ENCODE measurements around the gene TRIO.

Gene TRIO

GRCh38 chr5:14123974-14124482 is 19.1 kb upstream of the TRIO start:
- DNase-seq: no peak

DNA sequence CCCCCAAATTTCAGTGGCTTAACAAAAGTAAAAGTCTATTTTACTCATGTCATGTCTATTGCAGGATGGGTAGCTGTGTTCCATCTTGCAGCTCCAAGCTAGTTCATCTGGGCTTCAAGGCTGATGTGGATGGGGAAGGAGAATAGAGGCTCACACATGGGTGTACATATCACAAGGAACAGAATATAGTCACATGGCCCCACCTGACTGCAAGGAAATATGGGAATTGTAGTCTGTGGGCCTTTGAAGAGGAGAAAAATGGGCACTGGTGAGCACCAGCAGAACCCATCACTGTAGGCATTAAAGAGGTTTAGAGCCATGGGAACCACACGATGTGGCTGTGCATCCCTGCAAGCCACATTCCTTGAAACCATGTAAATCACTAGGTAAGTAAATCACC is 17.9 kb upstream of the TRIO start:
- no peak for DNase-seq

DNA sequence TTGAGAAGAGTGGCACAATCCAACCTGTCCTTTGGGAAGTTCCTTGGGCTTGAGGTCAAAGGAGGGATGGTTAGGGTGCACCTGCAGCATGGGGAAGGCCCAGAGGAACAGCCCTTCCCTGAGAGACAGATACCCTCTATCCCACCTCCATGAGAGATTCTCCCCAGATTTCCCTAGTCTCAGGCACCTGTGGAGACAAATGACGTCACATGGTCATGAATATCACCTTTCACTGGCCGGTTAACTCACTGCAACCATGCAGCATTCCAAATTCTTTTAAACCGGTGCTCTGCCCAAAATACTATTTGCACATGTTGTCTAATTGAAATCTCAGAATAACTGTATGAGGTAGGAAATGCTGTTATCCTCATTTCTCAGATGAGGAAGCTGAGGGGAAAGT is 15.6 kb upstream of the TRIO start:
- DNase-seq: no peak

GRCh38 chr5:14128079-14128478 is 15.1 kb upstream of the TRIO start:
- DNase-seq: no peak

DNA sequence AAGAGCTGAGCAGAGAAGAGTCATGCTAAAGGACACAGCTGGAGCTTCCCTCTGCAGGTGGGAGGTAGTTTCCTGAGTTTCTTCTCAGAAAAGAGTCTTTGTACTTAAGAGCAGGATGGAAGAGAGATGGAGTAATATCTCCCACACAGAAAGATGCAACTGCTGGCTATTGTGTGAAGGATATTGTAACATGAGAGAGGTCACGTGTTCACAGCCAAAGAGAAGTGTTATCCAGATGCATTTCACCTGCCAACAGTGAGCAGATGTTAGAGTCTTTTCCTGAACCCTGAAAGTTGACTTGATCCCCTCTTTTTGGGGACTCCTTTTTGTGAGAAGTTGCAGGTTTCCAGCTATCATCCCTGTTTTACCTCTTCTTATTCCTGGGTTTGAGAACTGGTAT is 14.0 kb upstream of the TRIO start:
- DNase-seq: no peak

DNA sequence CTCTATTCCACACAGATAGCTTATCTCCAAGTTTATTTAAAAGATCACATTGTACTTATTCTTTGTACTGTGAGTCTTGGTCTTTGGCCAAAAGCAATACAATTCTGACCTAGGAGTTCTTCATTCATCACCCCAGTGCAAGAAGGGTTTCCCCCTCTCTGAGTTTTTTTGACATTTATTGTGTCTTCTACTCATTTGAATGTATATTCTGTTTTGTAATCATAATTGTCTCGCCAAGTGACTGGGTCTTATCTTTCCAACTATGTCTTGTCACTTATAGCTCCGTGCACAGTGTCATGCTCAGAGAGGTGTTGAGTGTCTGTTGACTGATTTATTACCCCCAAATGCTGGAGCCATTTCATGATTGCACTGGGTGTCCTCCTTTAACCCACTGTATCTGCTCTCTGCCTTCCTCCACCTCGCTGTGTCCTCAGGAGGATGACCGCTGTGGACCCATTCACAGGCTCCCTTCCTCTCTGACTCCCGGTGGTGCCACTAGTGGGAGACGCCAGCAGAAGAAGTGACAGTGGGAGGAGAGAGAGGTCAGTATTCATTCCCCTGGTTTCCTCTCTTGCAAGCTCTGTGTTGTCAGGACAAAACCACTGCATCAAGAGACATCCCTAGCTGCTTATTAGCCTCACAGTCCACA is 11.2 kb upstream of the TRIO start:
- DNase-seq: no peak

DNA sequence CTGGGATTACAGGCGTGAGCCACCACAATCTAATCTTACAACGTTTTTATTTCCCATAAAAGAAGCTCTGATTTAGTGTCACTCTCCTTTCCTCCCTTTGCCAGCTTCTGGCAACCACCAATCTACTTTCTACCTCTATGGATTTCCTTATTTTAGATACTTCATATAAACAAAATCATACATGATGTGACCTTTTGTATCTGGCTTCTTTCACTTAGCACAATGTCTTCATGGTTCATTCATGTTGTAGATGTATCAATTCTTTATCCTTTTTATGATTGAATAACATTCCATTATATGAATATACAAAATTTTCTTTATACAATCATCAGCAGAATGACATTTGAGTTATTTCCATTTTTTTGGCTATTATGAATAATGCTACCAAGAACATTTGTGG is 9.7 kb upstream of the TRIO start:
- DNase-seq: no peak

GRCh38 chr5:14134083-14134482 is 9.1 kb upstream of the TRIO start:
- DNase-seq: no peak

DNA sequence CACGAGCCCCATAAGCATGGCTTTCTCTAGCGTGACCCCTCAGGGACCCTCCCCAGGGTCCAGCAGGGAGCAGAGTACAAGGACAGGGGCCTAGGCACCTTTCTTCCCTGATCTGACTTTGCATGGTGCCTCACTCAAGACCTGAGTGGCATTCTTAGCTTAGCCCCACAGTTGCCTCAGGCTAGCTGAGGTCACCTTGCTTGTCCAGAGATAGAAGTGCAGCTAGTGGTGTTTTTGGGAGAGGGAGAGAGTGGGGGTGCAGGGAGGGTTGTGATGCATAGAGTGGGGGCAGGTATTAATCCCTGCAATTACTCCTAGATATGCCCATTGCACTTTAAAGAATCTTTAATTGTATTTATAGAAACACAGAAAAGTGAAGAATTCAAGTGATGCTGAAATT is 8.4 kb upstream of the TRIO start:
- no peak for DNase-seq

- no peak for DNase-seq
Measured at GRCh38 chr5:14135621-14136020, 7.5 kb upstream of the TRIO start.

DNA sequence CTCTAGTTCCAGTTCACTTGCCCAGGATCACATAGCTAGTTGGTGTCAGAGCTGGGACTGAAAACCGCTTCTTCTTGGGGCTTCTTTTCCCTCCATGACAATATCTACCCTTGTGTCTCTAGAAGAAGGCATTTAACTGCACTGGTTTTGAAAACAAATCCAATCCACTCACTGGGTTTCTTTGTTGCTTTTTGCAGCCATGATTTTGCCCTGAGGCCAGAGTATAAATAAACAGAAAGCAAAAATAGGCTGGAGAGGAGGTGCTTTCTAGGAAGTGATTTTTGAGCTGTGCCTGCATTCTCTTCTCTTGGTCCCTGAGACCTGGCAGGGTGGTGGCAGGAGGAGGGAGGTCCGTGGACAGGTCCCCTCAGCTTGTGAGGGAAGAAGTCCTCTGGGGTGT is 6.9 kb upstream of the TRIO start:
- no peak for DNase-seq

DNA sequence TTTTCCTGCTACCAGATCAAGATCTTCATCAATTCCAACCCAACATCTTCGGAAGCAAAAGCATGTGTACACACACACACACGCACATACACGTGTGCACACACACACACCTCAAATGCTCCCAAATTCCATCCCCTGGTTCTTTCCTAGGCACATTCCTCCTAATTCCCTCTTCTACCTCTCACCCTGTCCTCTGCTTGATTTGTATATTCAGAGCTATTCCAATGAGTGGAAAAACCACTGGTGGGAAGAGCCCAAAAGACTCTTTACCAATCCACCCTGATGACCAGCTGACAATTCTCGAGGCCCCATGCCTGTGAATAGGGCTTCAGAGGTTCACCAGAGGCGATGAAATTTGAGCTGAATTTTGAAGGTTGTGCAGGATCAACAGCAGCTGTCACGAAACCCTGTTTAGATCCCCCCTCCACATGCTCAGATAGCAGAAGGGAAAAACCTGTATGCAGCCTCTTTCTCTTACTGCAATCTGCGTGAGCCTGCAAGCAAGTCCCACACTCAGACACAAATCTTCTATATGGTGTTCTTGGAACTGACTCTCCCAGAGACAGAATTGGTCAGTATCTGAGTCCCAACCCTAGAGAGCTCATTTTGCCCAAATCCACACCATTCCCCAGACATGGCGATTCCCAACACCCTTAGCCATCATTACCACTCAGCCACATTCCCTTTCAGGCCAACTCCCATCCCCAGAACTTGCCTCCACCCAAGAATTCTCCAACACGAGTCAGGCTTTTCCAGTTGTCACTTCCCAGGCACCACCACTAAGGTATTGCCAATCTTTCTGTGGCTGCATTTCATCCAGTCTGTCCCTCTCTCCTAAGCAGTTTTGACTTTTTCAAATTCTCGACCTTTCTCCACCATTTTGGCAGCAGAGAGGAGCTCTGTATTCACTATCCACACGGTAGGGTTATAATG is 4.3 kb upstream of the TRIO start:
- DNase-seq: no peak

DNA sequence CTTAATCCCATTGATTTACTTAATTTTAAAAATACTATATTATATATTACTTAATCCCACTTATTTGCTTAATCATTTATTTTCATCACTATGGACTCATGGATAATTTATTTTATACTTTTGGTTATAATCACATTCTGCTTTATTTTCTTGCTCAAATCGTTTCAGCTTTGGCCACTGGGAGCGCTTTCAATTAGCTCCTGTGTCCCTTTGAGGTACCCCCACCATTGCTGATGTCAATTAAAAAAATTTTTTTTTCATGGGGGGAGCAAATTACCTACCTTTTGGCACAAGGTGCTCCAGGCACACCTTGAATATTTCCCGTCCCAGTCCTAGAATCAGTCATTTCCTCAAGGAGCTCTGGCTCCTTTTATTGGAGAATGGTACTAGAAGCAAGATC is 1.4 kb upstream of the TRIO start:
- DNase-seq: no peak

- no peak for DNase-seq
Measured at GRCh38 chr5:14142202-14142826, 828 bp upstream of the TRIO start.

DNA sequence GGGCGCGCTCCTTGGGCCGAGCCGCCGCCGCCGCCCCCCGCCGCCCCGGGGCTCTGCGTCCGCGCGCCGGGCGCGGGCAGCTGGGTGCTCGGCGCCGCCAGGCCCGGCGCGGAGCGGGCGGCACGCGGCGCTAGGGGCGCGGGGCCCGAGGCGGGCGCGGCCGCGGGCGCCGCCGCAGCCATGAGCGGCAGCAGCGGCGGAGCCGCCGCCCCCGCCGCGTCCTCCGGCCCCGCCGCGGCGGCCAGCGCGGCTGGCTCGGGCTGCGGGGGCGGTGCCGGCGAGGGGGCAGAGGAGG is 351 bp downstream of the TRIO start:
- no peak for DNase-seq

- peak in 1 of 5 donors; percentile 4 for DNase-seq
Measured at GRCh38 chr5:14143841-14144585, 871 bp downstream of the TRIO start.

DNA sequence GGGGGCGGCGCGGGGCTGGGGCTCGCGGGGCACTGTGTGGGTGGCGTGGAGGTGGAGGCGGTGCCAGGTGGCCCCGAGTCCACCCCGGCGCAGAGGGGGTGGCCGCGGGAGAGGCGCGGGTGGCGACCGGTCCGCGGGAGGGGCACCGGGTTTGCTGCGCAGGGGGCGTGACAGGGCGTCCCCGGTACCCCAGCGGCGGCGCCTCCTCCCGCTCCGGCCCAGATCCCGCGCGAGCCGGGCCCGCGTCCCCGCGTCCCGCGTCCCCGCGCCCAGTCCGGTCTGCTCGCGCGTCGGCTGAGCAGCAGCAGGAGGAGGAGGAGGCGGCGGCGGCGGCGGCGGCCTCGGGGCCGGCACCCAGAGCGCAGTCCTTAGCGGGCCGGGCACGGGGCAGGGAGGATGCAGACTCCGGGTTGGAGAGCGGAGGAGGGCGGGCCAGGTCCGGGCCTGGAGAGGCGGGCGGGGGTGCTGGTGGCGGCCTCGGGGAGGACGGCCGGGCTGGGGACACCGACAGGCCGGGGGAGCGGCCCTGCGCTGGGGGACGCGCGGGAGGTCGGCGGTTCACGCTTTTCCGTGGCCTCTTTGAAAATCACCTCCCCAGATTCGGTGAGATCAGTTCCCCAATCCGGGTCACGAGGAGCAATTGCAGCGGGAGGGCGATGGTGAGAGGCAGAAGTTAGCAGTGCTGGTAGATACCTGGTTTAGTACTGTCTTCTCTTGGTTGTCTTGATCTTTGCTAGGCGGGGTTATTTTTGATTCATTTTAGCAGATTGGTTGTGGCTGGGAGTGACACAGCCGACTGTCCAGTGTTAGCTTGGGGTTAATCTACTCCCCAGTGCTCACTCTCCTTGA is 1.7 kb downstream of the TRIO start:
- peak in 2 of 5 donors; percentile 11 to 20 for DNase-seq

- no peak for DNase-seq
Measured at GRCh38 chr5:14145435-14146334, 2.5 kb downstream of the TRIO start.

- no peak for DNase-seq
Measured at GRCh38 chr5:14146725-14147124, 3.6 kb downstream of the TRIO start.

DNA sequence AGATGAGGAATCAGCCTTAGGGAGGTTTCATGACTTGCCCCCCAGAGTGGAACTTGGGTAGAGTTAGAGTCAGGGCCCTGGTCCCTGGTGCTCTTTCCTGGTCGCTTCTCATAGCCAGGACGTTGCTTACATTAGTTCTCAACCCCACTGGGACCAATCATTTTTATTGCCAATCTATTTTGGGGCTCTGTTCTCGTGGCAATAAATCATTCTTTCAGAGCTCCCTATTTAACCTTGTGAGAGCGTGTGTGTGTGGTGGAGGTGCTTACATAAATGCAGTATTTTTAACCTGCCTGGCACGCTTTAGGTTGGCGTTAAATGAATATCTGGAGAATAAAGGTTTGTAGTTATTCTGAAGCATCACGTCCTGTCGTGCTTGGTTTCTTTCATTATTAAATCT is 4.1 kb downstream of the TRIO start:
- no peak for DNase-seq

GRCh38 chr5:14148483-14148882 is 5.3 kb downstream of the TRIO start:
- no peak for DNase-seq

Data from T-helper 1 cell (primary cell).